Spinal cord (tissue), 10 donors: ENCODE measurements around the gene RCAN3. TPM values are rescaled to one million over a fixed set of nuclear protein-coding genes. Genes with fewer than 3 reads are reported as not detected.
A peak's percentile ranks its signal among the peaks of the same experiment; 100 is the strongest.
"Not testable (repeated sequence)": the region's sequence is repeated elsewhere in the genome, so short reads cannot be mapped to it uniquely, and the experiment has no call there.

ENCODE experiments used
- DNase-seq, 6 donors: peaks; one replicate each; pipeline versions ENCODE4 v3.0.0 to v3.0.0-alpha.2; 2013 to 2015; ENCODE audit warnings: low spot score in 6 of 6, low read depth in 4 of 6
- H3K27ac ChIP-seq: one replicate; pipeline ENCODE4 v1.5.1; 2013; ENCODE audit warnings: low read depth, low read length, control low read depth
- H3K27me3 ChIP-seq: one replicate; pipeline ENCODE4 v1.6.1; 2013; ENCODE audit warnings: low read length; ENCODE audit not compliant: control insufficient read depth, insufficient read depth
- H3K36me3 ChIP-seq: one replicate; pipeline ENCODE4 v1.6.1; 2013; ENCODE audit warnings: low read length; ENCODE audit not compliant: control insufficient read depth, insufficient read depth
- H3K4me1 ChIP-seq: one replicate; pipeline ENCODE4 v1.6.1; 2013; ENCODE audit warnings: low read length; ENCODE audit not compliant: control insufficient read depth, insufficient read depth
- H3K4me3 ChIP-seq: one replicate; pipeline ENCODE4 v1.5.1; 2013; ENCODE audit warnings: low read depth, low read length, control low read depth
- H3K9me3 ChIP-seq: one replicate; pipeline ENCODE4 v1.6.1; 2013; ENCODE audit warnings: low read length; ENCODE audit not compliant: control insufficient read depth, insufficient read depth
- WGBS: methylation state at CpG from one replicate; pipeline ENCODE4 v1.1.5; 2013; ENCODE audit warnings: missing lambda C conversion rate; ENCODE audit not compliant: insufficient coverage; 5-methylcytosine and 5-hydroxymethylcytosine counted together
- polyA plus RNA-seq, 2 donors: library from polyadenylated mRNA; unstranded; fragments of 120-200 nt; gene quantifications; one replicate each; pipeline ENCODE4 v1.2.1, GENCODE V29; 2013; ENCODE audit not compliant: insufficient read length in 2 of 2
- total RNA-seq, 2 donors: library from RNA; depleted of rRNA in 1 of 2; stranded (reverse); fragments of 120-200 nt in 1 of 2; fragments of >200 nt in 1 of 2; gene quantifications; one replicate each; pipeline versions ENCODE4 v1.2.3 to v1.2.4, GENCODE V29; 2013 to 2014
- donor health status: healthy.

Gene RCAN3
- total and polyA plus RNA-seq, 4 donors, result 9.1 to 19.9 (median 11.7) TPM

DNA sequence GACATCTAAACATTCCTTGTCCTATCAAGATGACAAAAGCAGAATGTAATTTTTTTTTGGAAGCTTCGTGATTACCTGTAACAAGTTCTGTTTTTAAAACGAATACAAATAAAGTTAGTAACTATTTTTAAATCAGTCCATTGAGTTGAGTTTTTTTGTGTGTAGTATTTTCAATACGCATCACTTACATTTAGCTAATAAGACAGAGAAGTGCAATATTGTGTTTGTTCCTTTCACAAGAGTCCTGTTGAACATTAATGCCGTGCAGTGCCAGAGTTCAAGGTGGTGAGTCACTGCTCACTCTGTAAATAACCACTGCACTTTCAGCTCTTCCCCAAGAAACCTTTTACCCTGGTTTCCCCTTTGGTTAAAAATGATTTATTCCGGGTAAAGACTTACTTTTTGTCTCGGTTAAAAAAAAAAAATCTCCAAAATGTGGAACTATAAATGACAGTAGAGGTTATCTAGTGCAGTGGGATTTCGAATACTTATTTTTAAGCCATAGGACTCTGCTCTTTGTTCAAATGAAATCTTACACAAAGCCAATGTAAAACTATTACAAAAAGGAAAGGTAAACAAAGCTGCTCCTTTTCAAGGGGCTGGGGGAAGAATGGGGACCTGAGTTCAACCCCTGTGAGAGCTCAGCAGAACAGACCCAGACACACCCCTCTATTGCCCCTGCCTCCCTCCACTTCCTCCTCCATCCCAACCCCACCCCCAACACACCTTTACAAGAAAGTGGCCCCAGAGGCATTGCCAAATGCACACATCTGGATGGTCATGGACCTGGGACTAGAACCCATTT lies 38.5 kb downstream of the RCAN3 start:
- DNase-seq, result no peak
- H3K4me1 ChIP-seq, result no peaks in the 10 kb centered on the region
- H3K4me3 ChIP-seq, result no peak overlapping the region
- no peaks in the 10 kb centered on the region for H3K9me3 ChIP-seq
- H3K27me3 ChIP-seq, result no peaks in the 10 kb centered on the region
- no peak overlapping the region for H3K27ac ChIP-seq
- no CpG with 5 or more reads among the region's 7 CpGs for whole genome bisulfite sequencing
- H3K36me3 ChIP-seq, result no peaks in the 10 kb centered on the region

DNA sequence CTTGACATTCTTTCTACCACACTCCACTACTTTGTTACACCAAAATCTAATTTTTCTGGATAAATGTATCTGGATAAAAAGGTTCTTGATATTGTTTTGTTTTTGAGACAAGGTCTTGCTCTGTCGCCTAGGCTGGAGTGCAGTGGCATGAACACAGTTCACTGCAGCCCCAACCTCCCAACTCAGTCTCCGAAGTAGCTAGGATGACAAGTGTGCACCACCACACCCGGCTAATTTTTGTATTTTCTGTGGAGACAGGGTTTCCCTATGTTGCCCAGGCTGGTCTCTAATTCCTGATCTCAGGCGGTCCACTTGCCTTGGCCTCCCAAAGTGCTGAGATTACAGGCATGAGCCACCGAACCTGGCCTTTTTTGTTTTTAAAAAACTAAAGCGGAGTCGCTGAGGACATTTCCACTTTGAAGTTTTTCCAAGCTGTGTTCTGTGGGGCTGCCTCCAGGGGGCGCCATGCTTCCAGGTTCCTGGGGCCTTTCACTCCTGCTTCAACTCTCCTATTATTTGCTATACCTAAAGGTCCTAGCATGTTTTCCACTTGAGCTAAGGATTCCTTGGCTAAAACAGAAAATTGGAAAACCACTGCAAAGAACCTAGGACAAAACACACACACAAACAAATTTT lies 39.2 kb downstream of the RCAN3 start:
- 64% methylated on average over 7 of the region's 8 CpGs for WGBS

GRCh38 chr1:24544239-24544638 lies 41.6 kb downstream of the RCAN3 start:
- Histone ChIP-seq H3K4me3 (no peak overlapping the region), H3K27me3 (no peaks in the 10 kb centered on the region), H3K4me1 (no peaks in the 10 kb centered on the region), H3K27ac (no peak overlapping the region), H3K9me3 (no peaks in the 10 kb centered on the region), H3K36me3 (no peaks in the 10 kb centered on the region)
- no peak for DNase-seq

More for the DNA sequence above, 39.2 kb downstream of the RCAN3 start:
- no peak overlapping the region for H3K27ac ChIP-seq
- H3K4me1 ChIP-seq, result no peaks in the 10 kb centered on the region
- no peaks in the 10 kb centered on the region for H3K27me3 ChIP-seq
- H3K9me3 ChIP-seq, result no peaks in the 10 kb centered on the region
- H3K4me3 ChIP-seq, result no peak overlapping the region
- H3K36me3 ChIP-seq, result no peaks in the 10 kb centered on the region
- peak in 1 of 6 donors; percentile 19 for DNase-seq

- H3K36me3 ChIP-seq, result no peaks in the 10 kb centered on the region
- H3K4me3 ChIP-seq, result no peak overlapping the region
- WGBS, result no CpG with 5 or more reads among the region's 1 CpG
- peak in 1 of 6 donors; percentile 11 for DNase-seq
- H3K27me3 ChIP-seq, result no peaks in the 10 kb centered on the region
- H3K9me3 ChIP-seq, result no peaks in the 10 kb centered on the region
- no peak overlapping the region for H3K27ac ChIP-seq
- H3K4me1 ChIP-seq, result no peaks in the 10 kb centered on the region
These were observed 43.0 kb downstream of the RCAN3 start for GRCh38 chr1:24545662-24546061.

- Histone ChIP-seq H3K4me1 (peaks cover 5% of the 10 kb centered on the region), H3K9me3 (no peaks in the 10 kb centered on the region), H3K36me3 (no peaks in the 10 kb centered on the region), H3K27ac (no peak overlapping the region), H3K27me3 (no peaks in the 10 kb centered on the region), H3K4me3 (no peak overlapping the region)
- 100% methylated on average over 1 of the region's 5 CpGs for WGBS
- no peak for DNase-seq
These were observed 44.6 kb downstream of the RCAN3 start for GRCh38 chr1:24547195-24547594.

GRCh38 chr1:24548070-24548469 lies 45.4 kb downstream of the RCAN3 start:
- DNase-seq, result no peak
- WGBS, result no CpG with 5 or more reads among the region's 3 CpGs

DNA sequence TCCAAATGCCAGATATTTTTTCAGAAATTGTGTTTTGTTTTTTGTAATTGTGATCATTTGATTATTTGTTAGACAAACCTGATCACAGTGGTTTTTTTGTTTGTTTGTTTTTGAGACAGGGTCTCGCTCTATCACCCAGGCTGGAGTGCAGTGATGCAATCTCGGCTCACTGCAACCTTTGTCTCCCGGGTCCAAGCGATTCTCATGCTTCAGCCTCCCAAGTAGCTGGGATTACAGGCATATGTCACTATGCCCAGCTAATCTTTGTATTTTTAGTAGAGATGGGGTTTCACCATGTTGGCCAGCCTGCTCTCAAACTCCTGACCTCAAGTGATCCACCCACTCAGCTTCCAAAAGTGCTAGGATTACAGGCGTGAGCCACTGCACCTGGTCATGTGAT lies 46.6 kb downstream of the RCAN3 start:
- H3K27me3 ChIP-seq, H3K27ac ChIP-seq, DNase-seq, H3K9me3 ChIP-seq, H3K4me3 ChIP-seq, H3K4me1 ChIP-seq, H3K36me3 ChIP-seq: not testable (repeated sequence)
- 100% methylated on average over 1 of the region's 5 CpGs for WGBS

More at GRCh38 chr1:24548070-24548469, 45.4 kb downstream of the RCAN3 start:
- H3K36me3 ChIP-seq, result no peaks in the 10 kb centered on the region
- H3K27me3 ChIP-seq, result no peaks in the 10 kb centered on the region
- H3K27ac ChIP-seq, result no peak overlapping the region
- H3K9me3 ChIP-seq, result no peaks in the 10 kb centered on the region
- H3K4me3 ChIP-seq, result no peak overlapping the region
- peaks cover 5% of the 10 kb centered on the region for H3K4me1 ChIP-seq

DNA sequence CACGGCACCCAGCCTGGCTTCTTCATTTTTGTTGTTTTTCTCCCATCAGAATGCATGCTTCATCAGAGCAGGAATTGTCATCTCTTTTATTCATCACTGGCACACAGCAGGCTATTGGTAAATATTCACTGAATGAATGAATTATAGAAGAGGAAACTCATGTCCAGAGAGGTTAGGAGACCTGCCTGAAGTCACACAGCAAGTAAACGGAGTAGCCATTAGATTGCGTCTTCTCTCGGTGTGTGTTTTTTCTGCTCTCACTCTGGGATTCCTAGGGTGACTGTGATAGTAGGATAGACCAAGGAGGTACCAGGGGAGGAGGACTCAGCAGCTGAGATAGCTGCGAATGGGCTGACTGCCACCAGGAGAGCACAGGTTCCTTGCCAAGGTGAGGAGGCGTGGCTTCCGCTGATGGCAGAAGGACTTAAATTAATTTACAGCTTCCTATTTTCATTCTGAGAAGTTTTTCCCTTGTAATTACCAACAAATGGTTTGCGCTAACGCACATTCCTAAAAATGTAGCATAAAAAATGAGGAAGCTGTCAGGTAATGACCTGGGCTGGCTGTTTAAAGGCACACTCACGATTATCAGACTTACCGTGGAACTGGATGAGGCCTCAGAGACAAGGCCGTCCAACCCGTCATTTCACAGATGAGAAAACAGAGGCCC lies 48.8 kb downstream of the RCAN3 start:
- Histone ChIP-seq H3K9me3 (no peaks in the 10 kb centered on the region), H3K27me3 (peaks cover 21% of the 10 kb centered on the region), H3K4me1 (peaks cover 16% of the 10 kb centered on the region), H3K36me3 (no peaks in the 10 kb centered on the region), H3K27ac (no peak overlapping the region), H3K4me3 (no peak overlapping the region)
- 76% methylated on average over 8 of the region's 13 CpGs for WGBS
- DNase-seq, result no peak

DNA sequence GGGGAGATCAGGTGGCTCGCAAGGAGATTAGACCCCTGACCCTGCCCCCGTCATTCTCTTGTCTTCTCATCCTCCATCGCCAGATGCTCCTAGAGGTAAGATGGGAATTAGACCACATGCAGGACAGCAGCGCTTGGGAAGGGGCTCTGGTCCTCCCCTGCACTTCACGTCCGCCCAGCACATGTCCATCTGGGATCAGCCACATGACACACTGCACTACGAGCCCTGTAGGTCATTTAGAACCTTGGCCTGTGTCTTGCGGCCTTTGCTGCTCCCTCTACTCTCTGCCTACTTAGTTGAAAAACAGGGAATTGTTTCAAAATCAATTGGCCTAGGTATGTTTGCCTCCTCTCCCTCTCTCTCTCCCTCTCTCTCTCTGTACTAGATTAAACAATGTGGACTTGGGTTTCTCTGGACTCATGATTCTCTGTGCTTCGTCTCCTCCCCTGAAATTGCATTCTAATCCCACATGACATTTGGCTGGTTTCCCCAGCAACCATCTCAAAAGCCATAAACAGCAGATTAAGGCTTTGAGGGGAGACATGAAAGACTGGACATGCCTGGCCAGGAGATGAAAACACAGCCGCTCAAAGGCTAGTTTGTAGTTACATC lies 49.4 kb downstream of the RCAN3 start:
- H3K9me3 ChIP-seq, result no peaks in the 10 kb centered on the region
- peaks cover 27% of the 10 kb centered on the region for H3K27me3 ChIP-seq
- 58% methylated on average over 6 of the region's 10 CpGs for WGBS
- DNase-seq, result peak in 4 of 6 donors; percentile 21 to 83 (median 44)
- no peak overlapping the region for H3K4me3 ChIP-seq
- no peak overlapping the region for H3K27ac ChIP-seq
- no peaks in the 10 kb centered on the region for H3K36me3 ChIP-seq
- peaks cover 19% of the 10 kb centered on the region for H3K4me1 ChIP-seq
